Smooth muscle cell (in vitro differentiated cells): ENCODE data around the gene RBM20. TPM values are rescaled to one million over a fixed set of nuclear protein-coding genes. Genes with fewer than 3 reads are reported as not detected.

Source experiments
- DNase-seq: peaks from one replicate; lab custom pipeline; 2025; ENCODE audit not compliant: unreplicated experiment; lab: John Stamatoyannopoulos, UW
- H2AFZ ChIP-seq: fragments of 200-600 bp; sonication (generic); 2 replicates; pipeline ENCODE4 v1.6.0; 2016; ENCODE audit warnings: antibody characterized with exemption, low read depth, mild to moderate bottlenecking
- H3F3A ChIP-seq: fragments of 200-600 bp; sonication (generic); 2 replicates; pipeline ENCODE4 v1.6.0; 2017; ENCODE audit warnings: antibody characterized with exemption, low read depth
- H3K27ac ChIP-seq: fragments of 200-600 bp; sonication (generic); 2 replicates; pipeline ENCODE4 v1.5.1; 2016; ENCODE audit warnings: low read depth, mild to moderate bottlenecking
- H3K27me3 ChIP-seq: fragments of 200-600 bp; sonication (generic); 2 replicates; pipeline ENCODE4 v1.6.1; 2016; ENCODE audit warnings: low read depth, mild to moderate bottlenecking
- H3K36me3 ChIP-seq: fragments of 200-600 bp; sonication (generic); 2 replicates; pipeline ENCODE4 v1.5.1; 2016; ENCODE audit warnings: low read depth
- H3K4me1 ChIP-seq: fragments of 200-600 bp; sonication (generic); 2 replicates; pipeline ENCODE4 v1.5.1; 2016; ENCODE audit warnings: low read depth
- H3K4me2 ChIP-seq: fragments of 200-600 bp; sonication (generic); 2 replicates; pipeline ENCODE4 v1.6.0; 2016; ENCODE audit warnings: mild to moderate bottlenecking
- H3K4me3 ChIP-seq: fragments of 200-600 bp; sonication (generic); 2 replicates; pipeline ENCODE4 v1.5.1; 2016; ENCODE audit warnings: mild to moderate bottlenecking
- H3K79me2 ChIP-seq: fragments of 200-600 bp; sonication (generic); 2 replicates; pipeline ENCODE4 v1.6.0; 2016; ENCODE audit warnings: low read depth, mild to moderate bottlenecking
- H3K9ac ChIP-seq: fragments of 200-600 bp; sonication (generic); 2 replicates; pipeline ENCODE4 v1.6.0; 2016; ENCODE audit warnings: low read depth
- H3K9me3 ChIP-seq: fragments of 200-600 bp; sonication (generic); replicated peaks from 2 replicates; pipeline ENCODE4 v1.5.1; 2016; ENCODE audit warnings: low read depth
- H4K20me1 ChIP-seq: fragments of 200-600 bp; sonication (generic); 2 replicates; pipeline ENCODE4 v1.6.0; 2016; ENCODE audit warnings: low read depth
- WGBS: methylation state at CpG from one replicate; pipeline ENCODE4 v1.1.7; 2016; ENCODE audit warnings: low lambda C conversion rate; 5-methylcytosine and 5-hydroxymethylcytosine counted together
- polyA plus RNA-seq: library from polyadenylated mRNA; unstranded; fragments of >200 nt; fragmentation: Nextera tagmentation; extraction: Ambion mirVana; gene quantifications from 2 replicates; pipeline ENCODE4 v1.2.1, GENCODE V29; 2016
- total RNA-seq: library from RNA; depleted of rRNA; stranded (reverse); fragments of >200 nt; gene quantifications from 2 replicates; pipeline ENCODE4 v1.2.3, GENCODE V29; 2014
- TF ChIP-seq, protein P1 (sequence below): fragments of 200-600 bp; sonication (generic); IDR thresholded peaks from 2 replicates; pipeline ENCODE4 v1.5.1; 2017; ENCODE audit warnings: borderline replicate concordance, mild to moderate bottlenecking, antibody characterized with exemption; ENCODE audit not compliant: insufficient read depth, poor library complexity, severe bottlenecking

Gene RBM20
- total and polyA plus RNA-seq, 2 experiments from 2014 or later, result 0.09 TPM

DNA sequence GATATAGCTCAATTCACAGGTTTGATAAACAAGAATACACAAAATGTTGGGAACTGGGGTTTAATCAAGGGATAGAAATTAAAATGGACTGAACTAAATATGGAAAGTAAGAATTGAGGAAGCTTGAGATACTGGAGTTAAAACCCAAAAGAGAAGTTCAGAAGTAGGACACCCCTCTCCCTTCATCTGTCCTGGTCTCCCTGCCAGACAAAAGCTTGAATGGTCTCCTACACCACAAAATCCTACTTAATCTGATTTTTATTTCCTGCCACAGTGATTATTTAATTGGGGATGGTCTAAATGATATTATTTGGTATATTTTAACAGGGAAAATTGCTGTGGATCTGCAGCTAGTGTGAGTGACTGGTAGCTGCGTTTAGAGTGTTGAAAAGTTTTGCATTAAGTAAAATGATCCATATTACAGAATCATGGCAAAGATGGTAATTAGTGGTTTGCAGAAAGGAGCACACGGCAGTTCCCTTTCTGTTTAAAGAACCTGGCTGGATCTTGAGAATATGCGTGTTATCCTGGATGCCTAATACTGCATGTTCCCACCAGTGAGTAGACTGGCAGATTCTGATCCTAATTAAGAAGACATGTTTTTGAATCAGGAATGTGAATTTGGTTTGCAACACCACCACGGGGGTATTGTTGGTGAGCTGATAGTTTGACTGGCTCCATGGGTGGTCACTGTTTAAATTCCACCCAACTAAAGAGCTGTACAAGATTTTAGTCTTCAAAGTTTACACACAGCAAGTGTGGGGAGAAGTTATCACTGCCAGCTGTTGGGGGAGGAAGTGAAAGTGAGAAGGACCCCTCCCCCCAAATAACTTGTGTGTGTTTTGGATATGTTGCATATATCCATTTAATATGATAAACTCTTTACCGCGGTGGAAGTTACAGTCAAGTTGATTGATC is 5.5 kb downstream of the RBM20 start:
- Histone ChIP-seq H3K79me2 (no peaks in the 10 kb centered on the region), H2AFZ (no peak overlapping the region), H3F3A (peaks cover 6% of the 10 kb centered on the region), H3K4me3 (no peak overlapping the region), H3K27ac (no peak overlapping the region), H3K4me1 (peaks cover 2% of the 10 kb centered on the region), H3K27me3 (peaks cover 24% of the 10 kb centered on the region), H3K4me2 (no peak overlapping the region), H3K9me3 (no peaks in the 10 kb centered on the region), H3K9ac (no peak overlapping the region), H4K20me1 (no peaks in the 10 kb centered on the region), H3K36me3 (no peaks in the 10 kb centered on the region)
- TF ChIP-seq, protein P1, sequence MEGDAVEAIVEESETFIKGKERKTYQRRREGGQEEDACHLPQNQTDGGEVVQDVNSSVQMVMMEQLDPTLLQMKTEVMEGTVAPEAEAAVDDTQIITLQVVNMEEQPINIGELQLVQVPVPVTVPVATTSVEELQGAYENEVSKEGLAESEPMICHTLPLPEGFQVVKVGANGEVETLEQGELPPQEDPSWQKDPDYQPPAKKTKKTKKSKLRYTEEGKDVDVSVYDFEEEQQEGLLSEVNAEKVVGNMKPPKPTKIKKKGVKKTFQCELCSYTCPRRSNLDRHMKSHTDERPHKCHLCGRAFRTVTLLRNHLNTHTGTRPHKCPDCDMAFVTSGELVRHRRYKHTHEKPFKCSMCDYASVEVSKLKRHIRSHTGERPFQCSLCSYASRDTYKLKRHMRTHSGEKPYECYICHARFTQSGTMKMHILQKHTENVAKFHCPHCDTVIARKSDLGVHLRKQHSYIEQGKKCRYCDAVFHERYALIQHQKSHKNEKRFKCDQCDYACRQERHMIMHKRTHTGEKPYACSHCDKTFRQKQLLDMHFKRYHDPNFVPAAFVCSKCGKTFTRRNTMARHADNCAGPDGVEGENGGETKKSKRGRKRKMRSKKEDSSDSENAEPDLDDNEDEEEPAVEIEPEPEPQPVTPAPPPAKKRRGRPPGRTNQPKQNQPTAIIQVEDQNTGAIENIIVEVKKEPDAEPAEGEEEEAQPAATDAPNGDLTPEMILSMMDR, result no peak
- 78% methylated on average over 6 of the region's 6 CpGs for WGBS
- no peak for DNase-seq

- 68% methylated on average over 1 of the region's 1 CpG for WGBS
- no peak overlapping the region for H3K4me2 ChIP-seq
- H3K9me3 ChIP-seq, result no peaks in the 10 kb centered on the region
- H3F3A ChIP-seq, result peaks cover 6% of the 10 kb centered on the region
- TF ChIP-seq, protein P1, result no peak
- no peak for DNase-seq
- H3K36me3 ChIP-seq, result no peaks in the 10 kb centered on the region
- H3K79me2 ChIP-seq, result no peaks in the 10 kb centered on the region
- no peak overlapping the region for H3K4me3 ChIP-seq
- peaks cover 17% of the 10 kb centered on the region for H3K27me3 ChIP-seq
- no peak overlapping the region for H3K9ac ChIP-seq
- no peaks in the 10 kb centered on the region for H4K20me1 ChIP-seq
- no peaks in the 10 kb centered on the region for H3K4me1 ChIP-seq
- H2AFZ ChIP-seq, result no peak overlapping the region
- no peak overlapping the region for H3K27ac ChIP-seq
Observed at GRCh38 chr10:110650265-110650668, 6.1 kb downstream of the RBM20 start.

DNA sequence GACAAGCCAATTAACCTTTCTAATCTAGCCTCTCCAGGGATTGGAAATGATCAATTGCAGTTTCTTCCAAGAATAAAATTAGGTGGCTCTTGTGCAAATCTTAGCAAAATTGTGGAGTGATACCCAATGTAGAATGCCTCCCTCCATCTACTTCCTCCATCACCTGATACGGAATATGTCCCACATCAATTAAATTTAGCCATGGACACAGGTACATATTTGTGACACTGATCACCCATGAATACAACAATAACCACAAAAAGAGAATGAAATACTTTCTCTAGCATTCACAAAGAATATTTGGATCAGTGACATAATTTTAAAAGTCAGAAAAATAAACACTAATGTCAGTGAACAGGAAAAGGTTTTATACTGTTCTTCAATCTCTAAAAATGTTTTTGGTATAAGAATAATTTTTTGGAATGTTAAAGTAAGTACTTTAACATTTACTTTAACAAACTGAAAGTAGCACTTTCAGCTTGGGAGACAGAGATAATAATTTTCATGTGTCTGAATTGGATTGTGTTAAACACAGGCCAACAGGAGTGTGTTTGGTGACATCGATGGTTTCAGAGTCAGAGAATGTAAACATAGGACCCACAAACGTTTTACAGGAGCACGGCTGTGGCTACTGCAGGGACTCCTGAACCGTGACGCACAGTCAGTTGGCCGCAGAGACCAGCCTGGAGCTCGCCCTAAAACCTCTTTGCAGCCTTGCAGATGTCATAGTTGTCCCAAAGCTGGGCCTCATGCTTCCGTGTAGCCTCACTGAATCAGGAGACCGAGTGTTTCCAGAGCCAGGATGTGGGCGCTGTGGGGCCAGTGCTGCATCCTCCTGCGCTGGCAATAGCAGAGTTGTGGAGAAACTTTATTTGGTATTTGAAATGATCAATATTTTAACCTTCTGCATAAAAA is 7.2 kb downstream of the RBM20 start:
- no peak overlapping the region for H2AFZ ChIP-seq
- no peaks in the 10 kb centered on the region for H3K4me1 ChIP-seq
- H3K27ac ChIP-seq, result peak overlapping the region; percentile 81
- no peaks in the 10 kb centered on the region for H3K9me3 ChIP-seq
- peaks cover 7% of the 10 kb centered on the region for H3K27me3 ChIP-seq
- H3F3A ChIP-seq, result peaks cover 6% of the 10 kb centered on the region
- DNase-seq, result peak; percentile 29
- whole genome bisulfite sequencing, result 33% methylated on average over 12 of the region's 12 CpGs
- no peaks in the 10 kb centered on the region for H3K36me3 ChIP-seq
- H4K20me1 ChIP-seq, result no peaks in the 10 kb centered on the region
- H3K4me2 ChIP-seq, result peak overlapping the region; percentile 71
- no peak overlapping the region for H3K4me3 ChIP-seq
- TF ChIP-seq, protein P1, result no peak
- H3K79me2 ChIP-seq, result no peaks in the 10 kb centered on the region
- no peak overlapping the region for H3K9ac ChIP-seq
